Kidney epithelial cell (primary cell): ENCODE results near the gene STXBP4. TPM values are rescaled to one million over a fixed set of nuclear protein-coding genes. Genes with fewer than 3 reads are reported as not detected.

Source experiments
- DNase-seq: peaks from one replicate; pipeline ENCODE4 v3.0.0-alpha.2; 2010; ENCODE audit warnings: low read depth
- H3K27me3 ChIP-seq: 2 replicates; pipeline ENCODE4 v1.6.0; 2011; ENCODE audit warnings: low read length; ENCODE audit not compliant: control insufficient read depth, insufficient read depth
- H3K36me3 ChIP-seq: 2 replicates; pipeline ENCODE4 v1.5.1; 2011; ENCODE audit warnings: low read length; ENCODE audit not compliant: control insufficient read depth, insufficient read depth
- H3K4me3 ChIP-seq: 2 replicates; pipeline ENCODE4 v1.5.1; 2011; ENCODE audit warnings: low read depth, mild to moderate bottlenecking, control low read depth, low read length
- CTCF ChIP-seq: IDR thresholded peaks from 2 replicates; pipeline ENCODE4 v1.5.1; 2011; ENCODE audit warnings: mild to moderate bottlenecking, moderate library complexity, low read length, control low read depth, inconsistent platforms; ENCODE audit not compliant: insufficient read depth, poor library complexity, severe bottlenecking
- total RNA-seq: library from RNA; depleted of rRNA; stranded (reverse); fragments of >200 nt; gene quantifications from 2 replicates; pipeline ENCODE4 v1.2.3, GENCODE V29; 2015

The STXBP4 gene
- total RNA-seq, 1 donor from 2014 or later, result 40.1 TPM

- no peaks in the 10 kb centered on the region for H3K27me3 ChIP-seq
- H3K36me3 ChIP-seq, result peaks cover 1% of the 10 kb centered on the region
- H3K4me3 ChIP-seq, result no peak overlapping the region
- no peak for DNase-seq
- no peak for TF ChIP-seq CTCF
Measured at GRCh38 chr17:54932711-54933110, 35.9 kb upstream of the STXBP4 start.

- no peak for TF ChIP-seq CTCF
- H3K36me3 ChIP-seq, result peaks cover 1% of the 10 kb centered on the region
- DNase-seq, result no peak
Measured at GRCh38 chr17:54933921-54934320, 34.6 kb upstream of the STXBP4 start.

GRCh38 chr17:54935471-54935870, 33.1 kb upstream of the STXBP4 start:
- no peak overlapping the region for H3K4me3 ChIP-seq
- TF ChIP-seq CTCF, result no peak
- no peak for DNase-seq
- no peaks in the 10 kb centered on the region for H3K36me3 ChIP-seq
- no peaks in the 10 kb centered on the region for H3K27me3 ChIP-seq

More at GRCh38 chr17:54933921-54934320, 34.6 kb upstream of the STXBP4 start:
- H3K27me3 ChIP-seq, result no peaks in the 10 kb centered on the region
- no peak overlapping the region for H3K4me3 ChIP-seq

- Histone ChIP-seq H3K27me3 (no peaks in the 10 kb centered on the region), H3K36me3 (no peaks in the 10 kb centered on the region), H3K4me3 (no peak overlapping the region)
- no peak for DNase-seq
- TF ChIP-seq CTCF, result no peak
Measured at GRCh38 chr17:54937018-54937417, 31.5 kb upstream of the STXBP4 start.

- DNase-seq, result no peak
- Histone ChIP-seq H3K4me3 (no peak overlapping the region), H3K36me3 (no peaks in the 10 kb centered on the region), H3K27me3 (no peaks in the 10 kb centered on the region)
- no peak for TF ChIP-seq CTCF
Measured at GRCh38 chr17:54937426-54937825, 31.1 kb upstream of the STXBP4 start.

GRCh38 chr17:54941285-54941684, 27.3 kb upstream of the STXBP4 start:
- Histone ChIP-seq H3K27me3 (no peaks in the 10 kb centered on the region), H3K36me3 (no peaks in the 10 kb centered on the region), H3K4me3 (no peak overlapping the region)
- no peak for TF ChIP-seq CTCF
- DNase-seq, result no peak
